SH-SY5Y (cell line): Measurements from ENCODE around the gene NAPB.

ENCODE experiments used
- GATA2 ChIP-seq: IDR thresholded peaks from 2 replicates; pipeline ENCODE4 v1.6.1; 2011; ENCODE audit warnings: mild to moderate bottlenecking, low read depth, low read length
- GATA3 ChIP-seq: IDR thresholded peaks from 2 replicates; pipeline ENCODE4 v1.6.1; 2011; ENCODE audit warnings: low read depth, mild to moderate bottlenecking, low read length, moderate library complexity

The NAPB gene

GRCh38 chr20:23341073-23341472 is 80.2 kb downstream of the NAPB start:
- TF ChIP-seq GATA3 (no peak), GATA2 (no peak)

GRCh38 chr20:23340524-23340923 is 80.8 kb downstream of the NAPB start:
- TF ChIP-seq GATA3 (no peak), GATA2 (no peak)

GRCh38 chr20:23339986-23340385 is 81.3 kb downstream of the NAPB start:
- TF ChIP-seq GATA2 (no peak), GATA3 (no peak)

GRCh38 chr20:23337312-23337711 is 84.0 kb downstream of the NAPB start:
- TF ChIP-seq GATA2 = no peak
- TF ChIP-seq GATA3 = no peak

GRCh38 chr20:23336476-23336875 is 84.8 kb downstream of the NAPB start:
- TF ChIP-seq GATA3 = no peak
- no peak for TF ChIP-seq GATA2

- TF ChIP-seq GATA3 (no peak), GATA2 (no peak)
Measured at GRCh38 chr20:23335521-23335920, 85.8 kb downstream of the NAPB start.

- TF ChIP-seq GATA2 = no peak
- no peak for TF ChIP-seq GATA3
Measured at GRCh38 chr20:23334111-23334510, 87.2 kb downstream of the NAPB start.

- no peak for TF ChIP-seq GATA3
Measured at GRCh38 chr20:23332467-23332866, 88.8 kb downstream of the NAPB start.

- TF ChIP-seq GATA3 (no peak), GATA2 (no peak)
Measured at GRCh38 chr20:23331450-23332350, 89.6 kb downstream of the NAPB start.

GRCh38 chr20:23327617-23328333 is 93.5 kb downstream of the NAPB start:
- no peak for TF ChIP-seq GATA2
- TF ChIP-seq GATA3 = no peak

GRCh38 chr20:23326774-23327173 is 94.5 kb downstream of the NAPB start:
- no peak for TF ChIP-seq GATA3
- TF ChIP-seq GATA2 = no peak

GRCh38 chr20:23325107-23325506 is 96.2 kb downstream of the NAPB start:
- TF ChIP-seq GATA3 (no peak), GATA2 (no peak)
